ENCODE measurements around the gene WFIKKN1. TPM values are rescaled to one million over a fixed set of nuclear protein-coding genes. Genes with fewer than 3 reads are reported as not detected.

Gene WFIKKN1
- total RNA-seq, 1 experiment from 2014 or later: 12.3 TPM

- ChIA-PET CTCF (interaction anchor here (0.6 to 6.4 kb wide), 42 partner anchors 11 to 278 kb away, joined by 3 to 54 read pairs (median 5); partner anchors contain the start of genes CAPN15, CHTF18, CIAO3 and METTL26), POLR2A (interaction anchor here (0.8 to 2.3 kb wide), 6 partner anchors 11 to 134 kb away, joined by 3 to 7 read pairs (median 4); partner anchors contain the start of genes METTL26 and RHBDL1)
- peak within 1 kb of the TSS; percentile 73 for H3K4me3 Mint-ChIP-seq
- H3K9me3 Mint-ChIP-seq: no peaks in the 10 kb centered on the region
- H3K36me3 Mint-ChIP-seq: no peaks in the 10 kb centered on the region
- H3K4me1 Mint-ChIP-seq: peaks cover 9% of the 10 kb centered on the region; the same call in 1 of the 2 replicates
- no peak within 1 kb of the TSS; the same call in 1 of the 2 replicates for H3K27ac Mint-ChIP-seq
- ATAC-seq: peak; percentile 67
- DNase-seq (ENCODE audit: low spot score): peak; percentile 94
- H3K27me3 Mint-ChIP-seq (ENCODE audit: low read depth): no peaks in the 10 kb centered on the region
- TF ChIP-seq NR1H2 (CRISPR knock-in tag; IDR thresholded peaks at IDR 0.05) (no peak), ZNF423 (CRISPR knock-in tag; IDR thresholded peaks at IDR 0.05) (no peak), NFE2L1 (CRISPR knock-in tag; IDR thresholded peaks at IDR 0.05) (peak; percentile 72), E2F1 (CRISPR knock-in tag; IDR thresholded peaks at IDR 0.05) (no peak), CBFB (CRISPR knock-in tag; IDR thresholded peaks at IDR 0.05; ENCODE audit: low read depth) (peak; percentile 91), IRF1 (CRISPR knock-in tag; IDR thresholded peaks at IDR 0.05) (no peak; the same call in 1 of the 2 replicates), ZBTB21 (CRISPR knock-in tag; IDR thresholded peaks at IDR 0.05; ENCODE audit: borderline replicate concordance) (0 out of 2 replicates have a peak, but pooled peaks have one; percentile 28), STAT6 (CRISPR knock-in tag; conservative IDR thresholded peaks at IDR 0.05; ENCODE audit: low read depth) (no peak), ZNF512 (CRISPR knock-in tag; IDR thresholded peaks at IDR 0.05; ENCODE audit: borderline replicate concordance) (no peak), CREB1 (CRISPR knock-in tag; IDR thresholded peaks at IDR 0.05) (0 out of 2 replicates have a peak, but pooled peaks have one; percentile 45), HMGA2 (CRISPR knock-in tag; IDR thresholded peaks at IDR 0.05) (no peak), ZBTB43 (CRISPR knock-in tag; IDR thresholded peaks at IDR 0.05) (peak; percentile 54; the same call in 1 of the 2 replicates), NR2C2 (CRISPR knock-in tag; IDR thresholded peaks at IDR 0.05) (no peak), PRRX2 (CRISPR knock-in tag; IDR thresholded peaks at IDR 0.05) (no peak), SMAD4 (CRISPR knock-in tag; IDR thresholded peaks at IDR 0.05) (no peak), AR (CRISPR knock-in tag; IDR thresholded peaks at IDR 0.05) (peak; percentile 44; the same call in 1 of the 2 replicates), ZMAT4 (CRISPR knock-in tag; IDR thresholded peaks at IDR 0.05) (0 out of 2 replicates have a peak, but pooled peaks have one; percentile 43), RELA (CRISPR knock-in tag; IDR thresholded peaks at IDR 0.05; ENCODE audit: borderline replicate concordance) (no peak), ETV6 (CRISPR knock-in tag; IDR thresholded peaks at IDR 0.05) (peak; percentile 65), ZNF232 (CRISPR knock-in tag; IDR thresholded peaks at IDR 0.05) (no peak), E2F4 (CRISPR knock-in tag; IDR thresholded peaks at IDR 0.05; ENCODE audit: borderline replicate concordance, low read depth) (peak; percentile 79; the same call in 1 of the 2 replicates), MAX (CRISPR knock-in tag; IDR thresholded peaks at IDR 0.05) (peak; percentile 97), MXD4 (CRISPR knock-in tag; IDR thresholded peaks at IDR 0.05; ENCODE audit: borderline replicate concordance) (no peak)
These were observed 18.2 kb downstream of the WFIKKN1 start, which contains the start of gene WDR90 for GRCh38 chr16:648781-649589. Gene WDR90 (plus strand): TSS chr16:649365. CDS start chr16:649417, 52 bp downstream.
